Mesendoderm (in vitro differentiated cells): ENCODE data around the gene GATA3.
A peak's percentile ranks its signal among the peaks of the same experiment; 100 is the strongest.

ENCODE experiments used
- DNase-seq: peaks from one replicate; pipeline ENCODE4 v3.0.0; 2013
- H2AK5ac ChIP-seq: 2 replicates; pipeline ENCODE4 v1.6.1; 2013; ENCODE audit warnings: low read length, inconsistent platforms
- H2BK120ac ChIP-seq: 2 replicates; pipeline ENCODE4 v1.6.1; 2013; ENCODE audit warnings: low read depth, mild to moderate bottlenecking, low read length, moderate library complexity, mixed read lengths
- H2BK15ac ChIP-seq: replicated peaks from 2 replicates; pipeline ENCODE4 v1.6.1; 2013; ENCODE audit warnings: low read depth, mild to moderate bottlenecking, moderate library complexity
- H2BK5ac ChIP-seq: 2 replicates; pipeline ENCODE4 v1.6.1; 2013; ENCODE audit warnings: low read length, inconsistent platforms
- H3K18ac ChIP-seq: 2 replicates; pipeline ENCODE4 v1.6.1; 2013; ENCODE audit warnings: mild to moderate bottlenecking, low read length, mixed read lengths
- H3K23ac ChIP-seq: one replicate; pipeline ENCODE4 v1.6.1; 2013; ENCODE audit warnings: low read length
- H3K27ac ChIP-seq: 2 replicates; pipeline ENCODE4 v1.5.1; 2013; ENCODE audit warnings: low read depth, mild to moderate bottlenecking, inconsistent platforms, low read length, moderate library complexity
- H3K27me3 ChIP-seq: 2 replicates; pipeline ENCODE4 v1.6.1; 2013; ENCODE audit warnings: low read length, control low read depth, mild to moderate bottlenecking, inconsistent platforms; ENCODE audit not compliant: insufficient read depth, poor library complexity
- H3K36me3 ChIP-seq: 2 replicates; pipeline ENCODE4 v1.6.1; 2013; ENCODE audit warnings: low read length, inconsistent platforms; ENCODE audit not compliant: control insufficient read depth, insufficient read depth
- H3K4ac ChIP-seq: one replicate; pipeline ENCODE4 v1.6.1; 2013; ENCODE audit warnings: low read depth, mild to moderate bottlenecking, low read length, moderate library complexity
- H3K4me1 ChIP-seq: 2 replicates; pipeline ENCODE4 v1.6.1; 2013; ENCODE audit warnings: low read depth, low read length, inconsistent platforms; ENCODE audit not compliant: control insufficient read depth
- H3K4me2 ChIP-seq: 2 replicates; pipeline ENCODE4 v1.6.1; 2013; ENCODE audit warnings: low read length
- H3K4me3 ChIP-seq: 2 replicates; pipeline ENCODE4 v1.5.1; 2013; ENCODE audit warnings: mild to moderate bottlenecking, low read length
- H3K56ac ChIP-seq: one replicate; pipeline ENCODE4 v1.6.1; 2013; ENCODE audit warnings: low read length
- H3K79me1 ChIP-seq: 2 replicates; pipeline ENCODE4 v1.6.1; 2013; ENCODE audit warnings: low read length, inconsistent platforms
- H3K79me2 ChIP-seq: 2 replicates; pipeline ENCODE4 v1.6.1; 2013; ENCODE audit warnings: mild to moderate bottlenecking, low read length; ENCODE audit not compliant: control insufficient read depth, insufficient read depth
- H3K9ac ChIP-seq: 2 replicates; pipeline ENCODE4 v1.6.1; 2013; ENCODE audit warnings: low read length, inconsistent platforms
- H4K5ac ChIP-seq: one replicate; pipeline ENCODE4 v1.6.1; 2013; ENCODE audit warnings: low read length
- H4K8ac ChIP-seq: one replicate; pipeline ENCODE4 v1.6.1; 2013; ENCODE audit warnings: low read depth, mild to moderate bottlenecking, control low read depth, low read length, moderate library complexity
- WGBS: extraction: QIAGEN DNeasy Blood & Tissue Kit; methylation state at CpG from one replicate; pipeline ENCODE4 v1.1.7; 2013; ENCODE audit warnings: low lambda C conversion rate, missing lambda C conversion rate; ENCODE audit not compliant: insufficient coverage; ENCODE audit errors: extremely low coverage; 5-methylcytosine and 5-hydroxymethylcytosine counted together

GATA3 gene

DNA sequence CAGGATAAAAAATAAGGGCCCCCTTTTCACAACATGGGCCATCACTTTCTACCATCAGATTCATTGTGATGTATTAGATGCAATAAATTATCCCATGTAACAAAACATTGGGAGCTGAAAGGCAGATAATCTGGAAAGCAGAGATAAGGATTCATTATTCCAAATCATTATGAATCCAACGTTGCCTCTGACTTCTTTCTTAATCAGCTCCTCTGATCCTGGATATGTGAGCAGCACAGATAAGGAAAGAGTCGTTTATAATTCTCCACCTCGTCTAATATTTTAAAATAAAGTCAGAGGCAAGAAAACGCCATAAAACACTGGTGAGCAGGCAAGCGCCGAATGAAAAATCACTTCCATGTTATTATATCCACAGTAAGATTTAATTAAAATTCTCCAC lies 13.8 kb upstream of the GATA3 start:
- WGBS = no CpG with 5 or more reads among the region's 6 CpGs
- Histone ChIP-seq H2BK120ac (no peak overlapping the region), H4K8ac (no peak overlapping the region)

DNA sequence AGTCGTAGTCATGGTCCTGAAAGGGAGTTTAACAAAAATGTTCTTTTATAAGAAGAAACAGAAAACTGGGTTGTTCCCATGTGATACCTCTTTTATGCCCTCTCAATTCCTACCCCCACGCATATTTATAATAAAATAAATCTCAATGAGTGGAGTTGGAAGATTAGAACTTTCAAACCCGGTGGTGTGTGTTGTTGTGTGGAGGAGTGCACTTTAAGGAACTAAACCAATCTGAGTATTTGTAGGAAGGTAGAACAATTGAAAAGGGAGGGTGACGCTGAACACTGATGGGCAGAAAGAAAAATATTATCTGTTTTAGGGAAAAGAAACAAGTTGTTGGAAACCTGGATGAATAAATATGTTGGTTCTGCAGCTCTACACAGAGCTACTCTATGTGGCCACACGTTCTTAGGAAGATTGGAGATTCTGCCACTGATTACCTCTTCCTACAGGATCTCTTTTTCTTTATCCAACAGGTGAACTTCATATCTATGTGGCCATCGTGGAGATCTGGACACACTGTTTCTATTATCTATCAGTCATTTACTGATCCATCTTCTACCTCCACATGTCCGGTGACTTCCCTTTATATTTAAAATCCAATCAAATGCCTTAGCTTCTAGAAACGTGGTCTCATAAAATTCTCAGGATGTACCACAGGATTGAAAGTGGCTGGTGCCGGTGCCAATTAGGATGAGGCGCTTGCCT lies 13.1 kb upstream of the GATA3 start:
- Histone ChIP-seq H3K27me3 (peaks cover 50% of the 10 kb centered on the region), H3K9ac (no peak overlapping the region), H3K27ac (no peak overlapping the region), H3K18ac (no peak overlapping the region), H2BK5ac (no peak overlapping the region), H2BK120ac (no peak overlapping the region), H3K4ac (no peak overlapping the region), H3K79me1 (no peaks in the 10 kb centered on the region), H3K36me3 (no peaks in the 10 kb centered on the region), H3K23ac (no peak overlapping the region), H3K4me3 (no peak overlapping the region), H3K4me1 (peaks cover 26% of the 10 kb centered on the region), H3K79me2 (no peaks in the 10 kb centered on the region), H3K56ac (no peak overlapping the region), H2AK5ac (no peak overlapping the region), H4K8ac (no peak overlapping the region), H4K5ac (no peak overlapping the region), H3K4me2 (no peak overlapping the region), H2BK15ac (no peak overlapping the region)
- WGBS = no CpG with 5 or more reads among the region's 10 CpGs
- no peak for DNase-seq

More for the DNA sequence above, 13.8 kb upstream of the GATA3 start:
- Histone ChIP-seq H3K4me1 (peaks cover 25% of the 10 kb centered on the region), H3K56ac (no peak overlapping the region), H3K18ac (no peak overlapping the region), H3K27ac (no peak overlapping the region), H3K79me2 (no peaks in the 10 kb centered on the region), H3K9ac (no peak overlapping the region), H3K4ac (no peak overlapping the region), H3K4me2 (no peak overlapping the region), H3K79me1 (no peaks in the 10 kb centered on the region), H3K23ac (no peak overlapping the region), H2BK15ac (no peak overlapping the region), H3K27me3 (peaks cover 56% of the 10 kb centered on the region), H2BK5ac (no peak overlapping the region), H4K5ac (no peak overlapping the region), H3K36me3 (no peaks in the 10 kb centered on the region), H3K4me3 (no peak overlapping the region), H2AK5ac (no peak overlapping the region)
- no peak for DNase-seq

DNA sequence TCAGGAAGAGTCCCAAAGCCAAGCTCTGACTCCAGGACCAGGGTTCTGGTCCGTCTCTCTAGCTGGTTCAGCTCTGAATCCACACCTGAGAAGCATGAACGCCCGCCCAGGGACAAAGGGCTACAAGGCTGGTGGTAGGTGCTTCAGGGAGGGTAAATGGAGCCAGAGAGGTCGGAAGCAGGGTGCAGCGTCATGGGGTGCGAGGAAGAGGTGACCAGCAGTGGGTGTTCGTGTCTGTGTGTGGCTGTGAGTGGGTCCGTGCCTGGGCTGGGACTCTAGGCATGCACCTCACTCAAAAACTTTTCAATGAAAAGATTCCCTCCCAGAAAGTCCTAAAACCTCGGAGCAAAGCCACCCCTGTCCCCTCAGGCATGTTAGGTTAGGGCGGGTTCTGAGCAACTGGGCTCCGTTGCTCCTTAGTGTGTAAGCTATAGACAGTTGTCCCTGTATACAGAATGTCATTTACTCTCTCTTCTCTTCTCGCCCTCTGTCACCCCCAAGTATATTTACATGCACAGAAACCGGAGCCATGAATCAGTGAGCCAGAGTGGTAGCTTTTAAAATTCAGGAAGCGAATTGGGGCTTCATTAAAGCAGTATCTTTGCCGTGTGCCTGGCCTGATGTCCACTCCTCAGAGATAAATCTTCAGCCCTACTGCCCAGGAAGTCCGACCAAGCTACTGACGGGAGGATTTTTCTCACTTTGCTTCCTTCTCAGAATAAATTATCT lies 12.3 kb upstream of the GATA3 start:
- DNase-seq = peak; percentile 16
- Histone ChIP-seq H2BK5ac (no peak overlapping the region), H2AK5ac (peak overlapping the region; percentile 31), H3K27me3 (peaks cover 45% of the 10 kb centered on the region), H3K4me3 (no peak overlapping the region), H2BK15ac (no peak overlapping the region), H3K9ac (no peak overlapping the region), H3K56ac (peak overlapping the region; percentile 49), H2BK120ac (no peak overlapping the region), H3K27ac (no peak overlapping the region), H3K4me2 (no peak overlapping the region), H4K5ac (no peak overlapping the region), H3K23ac (no peak overlapping the region), H4K8ac (no peak overlapping the region), H3K18ac (no peak overlapping the region), H3K4me1 (peaks cover 28% of the 10 kb centered on the region), H3K79me2 (no peaks in the 10 kb centered on the region), H3K36me3 (no peaks in the 10 kb centered on the region), H3K4ac (no peak overlapping the region), H3K79me1 (no peaks in the 10 kb centered on the region)
- no CpG with 5 or more reads among the region's 17 CpGs for WGBS

DNA sequence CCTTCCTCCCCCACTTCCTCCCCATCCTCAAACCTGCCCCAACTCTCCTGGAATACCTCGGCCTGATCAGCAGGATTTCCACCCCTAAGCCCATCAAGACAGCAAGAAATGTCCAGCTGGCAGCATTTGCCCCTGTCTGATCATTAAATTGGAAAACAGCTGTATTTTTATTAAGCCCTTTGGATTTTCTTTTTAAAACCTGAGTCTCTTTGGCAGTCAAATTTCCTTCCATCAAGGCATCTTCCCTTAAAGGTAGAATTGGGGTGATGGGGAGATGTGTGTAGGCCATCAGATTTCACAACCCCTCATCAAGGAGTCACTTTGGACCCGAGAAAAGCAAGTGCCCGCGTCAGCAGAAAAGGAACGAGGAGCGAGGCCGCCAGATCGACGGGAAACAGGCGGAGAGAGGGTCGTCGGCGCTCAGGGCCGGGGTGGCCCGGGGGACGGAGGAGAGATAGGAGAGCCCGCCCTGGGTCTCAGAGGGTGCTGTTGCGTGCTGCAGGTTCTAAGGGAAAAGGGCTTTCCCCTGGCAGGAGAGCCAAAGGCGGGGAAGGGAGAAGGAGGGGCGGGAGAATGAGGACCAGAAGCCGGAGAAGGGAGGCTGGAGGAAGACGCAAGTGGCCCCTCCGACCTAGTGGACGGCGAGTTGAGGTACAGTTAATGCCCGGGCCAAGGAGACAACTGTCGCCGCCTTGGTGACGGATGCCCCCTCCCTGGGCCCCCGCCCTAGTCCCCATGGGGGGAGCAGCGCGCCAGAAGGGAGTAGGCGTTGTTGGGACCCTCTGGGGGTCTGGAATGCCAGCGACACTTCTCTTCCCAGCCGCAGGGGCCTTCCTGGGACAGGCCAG lies 11.5 kb upstream of the GATA3 start:
- Histone ChIP-seq H4K8ac (no peak overlapping the region), H3K79me1 (no peaks in the 10 kb centered on the region), H2BK15ac (no peak overlapping the region), H4K5ac (no peak overlapping the region), H3K9ac (no peak overlapping the region), H3K27ac (no peak overlapping the region), H3K4ac (no peak overlapping the region), H2BK5ac (no peak overlapping the region), H3K27me3 (peaks cover 39% of the 10 kb centered on the region), H2AK5ac (no peak overlapping the region), H3K4me1 (peaks cover 26% of the 10 kb centered on the region), H2BK120ac (no peak overlapping the region), H3K56ac (peak overlapping the region; percentile 53), H3K23ac (no peak overlapping the region), H3K36me3 (no peaks in the 10 kb centered on the region), H3K4me3 (no peak overlapping the region), H3K18ac (peak overlapping the region; percentile 34), H3K79me2 (no peaks in the 10 kb centered on the region), H3K4me2 (peak overlapping the region; percentile 12)
- no CpG with 5 or more reads among the region's 35 CpGs for WGBS
- DNase-seq = peak; percentile 45

DNA sequence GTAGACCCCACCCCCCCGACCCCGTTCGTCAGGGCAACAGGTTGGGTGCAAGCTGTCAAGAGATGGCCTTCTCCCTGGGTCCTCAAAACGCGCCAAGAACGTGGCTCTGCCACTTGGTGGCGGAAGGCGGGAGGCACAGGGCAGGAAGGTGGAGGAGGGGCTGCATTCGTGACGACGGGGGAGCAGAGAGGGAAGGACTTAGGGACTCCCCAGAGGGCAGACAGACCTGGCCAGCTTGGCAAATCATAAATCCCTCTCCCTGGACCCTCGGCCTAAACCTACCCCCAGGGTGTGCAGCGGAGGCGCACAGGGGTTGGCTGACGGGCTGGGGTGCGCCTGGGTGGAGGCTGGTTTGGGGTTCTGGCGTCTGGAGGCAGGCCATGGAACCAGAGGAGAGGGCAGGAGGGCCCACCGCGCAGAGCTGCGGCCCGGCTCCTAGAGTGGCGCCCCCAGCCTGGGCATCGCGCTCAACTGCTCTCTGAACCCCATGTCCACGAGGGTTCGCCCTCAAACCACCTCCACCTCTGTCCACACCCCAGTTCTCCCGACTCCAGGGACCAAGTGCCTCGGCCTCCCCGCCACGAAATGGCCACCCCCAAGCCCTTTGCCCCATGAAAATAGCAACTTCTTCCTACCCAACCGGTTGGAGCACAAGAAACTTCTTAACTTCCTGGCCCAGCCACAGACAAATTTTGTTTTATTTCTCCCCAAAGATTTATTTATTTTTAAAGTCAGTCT lies 10.8 kb upstream of the GATA3 start:
- H2BK15ac ChIP-seq = no peak overlapping the region
- H3K4me3 ChIP-seq = no peak overlapping the region
- H3K36me3 ChIP-seq = no peaks in the 10 kb centered on the region

More for the DNA sequence above, 10.8 kb upstream of the GATA3 start:
- Histone ChIP-seq H2BK120ac (no peak overlapping the region), H2AK5ac (no peak overlapping the region), H3K23ac (peak overlapping the region; percentile 36), H2BK5ac (no peak overlapping the region), H3K79me2 (no peaks in the 10 kb centered on the region), H3K27ac (no peak overlapping the region), H3K56ac (peak overlapping the region; percentile 83), H3K4me2 (peak overlapping the region; percentile 71), H3K27me3 (peaks cover 31% of the 10 kb centered on the region), H3K9ac (peak overlapping the region; percentile 28), H3K4ac (no peak overlapping the region), H3K18ac (no peak overlapping the region), H3K79me1 (no peaks in the 10 kb centered on the region), H4K8ac (no peak overlapping the region), H3K4me1 (peaks cover 27% of the 10 kb centered on the region), H4K5ac (no peak overlapping the region)
- peak; percentile 87 for DNase-seq
- WGBS = no CpG with 5 or more reads among the region's 31 CpGs
